C4-2B (cell line): ENCODE results near the gene SYNE4.

Experiments
- CTCF ChIP-seq: fragments of 450-650 bp; conservative IDR thresholded peaks from 2 replicates; pipeline ENCODE4 v1.5.1; 2017; ENCODE audit warnings: mild to moderate bottlenecking
- ZFX ChIP-seq: fragments of 450-650 bp; IDR thresholded peaks from 2 replicates; pipeline ENCODE4 v1.6.1; 2017

DNA sequence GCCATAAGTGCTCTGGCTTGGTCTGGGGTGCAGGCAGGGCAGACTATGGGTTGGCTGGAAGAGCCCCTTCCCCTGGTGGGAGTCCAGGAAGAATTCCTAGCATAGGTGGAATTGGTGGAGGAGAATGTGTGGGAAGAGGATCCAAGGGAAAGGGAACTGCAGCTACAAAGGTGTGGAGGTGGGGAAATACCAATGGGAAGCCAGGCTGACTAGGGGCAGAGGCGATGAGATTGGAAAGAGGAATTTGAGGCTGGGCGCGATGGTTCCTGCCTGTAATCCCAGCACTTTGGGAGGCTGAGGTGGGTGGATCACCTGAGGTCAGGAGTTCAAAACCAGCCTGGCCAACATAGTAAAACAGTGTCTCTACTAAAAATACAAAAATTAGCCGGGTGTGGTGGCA, 18.5 kb downstream of the SYNE4 start:
- TF ChIP-seq CTCF, result no peak
- no peak for TF ChIP-seq ZFX
